HCT116 (cell line): ENCODE measurements around the gene FEM1B. TPM values are rescaled to one million over a fixed set of nuclear protein-coding genes. Genes with fewer than 3 reads are reported as not detected.

Experiments used
- ATAC-seq: fragments of 200-7000 bp; cut with Tn5 transposase; 2 replicates; pipeline ENCODE4 v1.9.1; 2020; ENCODE audit warnings: mild to moderate bottlenecking, moderate library complexity
- BruUV-seq: library from RNA; stranded (reverse); fragments of 400-500 nt; replicated peaks from 2 replicates; lab custom pipeline; 2021; lab: Mats Ljungman, UMichigan
- CTCF ChIA-PET: fragments of 300-600 bp; sonication (Branson Sonifier 250); formaldehyde crosslinking; loops from one replicate; lab custom pipeline; 2021; ENCODE audit warnings: antibody characterized with exemption; lab: Charles Lee
- POLR2A ChIA-PET: fragments of 300-600, 350-600 bp; sonication (Branson Sonifier 250); formaldehyde crosslinking; loops from one replicate; lab custom pipeline; 2021; ENCODE audit warnings: antibody characterized with exemption; lab: Charles Lee
- RAD21 ChIA-PET, 2 experiments: fragments of 300-600 bp; sonication (Branson Sonifier 250); formaldehyde crosslinking; loops; one replicate each; lab custom pipeline; 2023; ENCODE audit warnings: low total read pairs in 2 of 2; ENCODE audit not compliant: uncharacterized antibody in 2 of 2, unreplicated experiment in 2 of 2, low non-redundant PET in 1 of 2; lab: Charles Lee
- DNase-seq: peaks from one replicate; pipeline ENCODE4 v3.0.0-alpha.2; 2010; ENCODE audit warnings: low read depth, low spot score
- H2AFZ ChIP-seq: fragments of 200-600 bp; shearing (Covaris generic), sonication (generic); 2 replicates; pipeline ENCODE4 v1.6.1; 2017; ENCODE audit warnings: low read depth, mixed run types, mixed read lengths, antibody characterized with exemption, low read length; ENCODE audit not compliant: poor library complexity, severe bottlenecking
- H3K27ac ChIP-seq: 2 replicates; pipeline ENCODE4 v1.5.1; 2012; ENCODE audit warnings: low read depth, low read length
- H3K27me3 ChIP-seq: fragments of 200-600 bp; sonication (generic); 2 replicates; pipeline ENCODE4 v1.6.1; 2016; ENCODE audit warnings: mixed run types, low read length, mixed read lengths; ENCODE audit not compliant: insufficient read depth
- H3K36me3 ChIP-seq, 2 experiments: fragments of 200-500 bp in 1 of 2; fragments of 200-600 bp in 1 of 2; sonication (Bioruptor generic) in 1 of 2; sonication (generic) in 1 of 2; 2 replicates each; pipeline versions ENCODE4 v1.5.1 to v1.6.1; 2014 to 2016; ENCODE audit warnings: low read length in 2 of 2, inconsistent platforms in 1 of 2, mixed read lengths in 1 of 2, mixed run types in 1 of 2; ENCODE audit not compliant: insufficient read depth in 2 of 2, control insufficient read depth in 1 of 2
- H3K4me1 ChIP-seq, 2 experiments: fragments of 200-600 bp in 1 of 2; sonication (generic) in 1 of 2; 2 replicates each; pipeline versions ENCODE4 v1.5.1 to v1.6.1; 2012 to 2017; ENCODE audit warnings: low read length in 2 of 2, inconsistent platforms in 1 of 2, mild to moderate bottlenecking in 1 of 2, mixed read lengths in 1 of 2, mixed run types in 1 of 2, moderate library complexity in 1 of 2; ENCODE audit not compliant: insufficient read depth in 2 of 2, control insufficient read depth in 1 of 2
- H3K4me2 ChIP-seq: fragments of 200-600 bp; sonication (generic); 2 replicates; pipeline ENCODE4 v1.6.1; 2017; ENCODE audit warnings: mixed run types, low read length, mixed read lengths
- H3K4me3 ChIP-seq, 2 experiments: fragments of 200-600 bp in 1 of 2; sonication (generic) in 1 of 2; replicated peaks in 1 of 2; 2 replicates each; pipeline ENCODE4 v1.5.1; 2011 to 2016; ENCODE audit warnings: low read length in 2 of 2, control low read depth in 1 of 2, low read depth in 1 of 2, mild to moderate bottlenecking in 1 of 2, mixed read lengths in 1 of 2, mixed run types in 1 of 2
- H3K79me2 ChIP-seq: fragments of 200-600 bp; sonication (generic); 2 replicates; pipeline ENCODE4 v1.6.1; 2017; ENCODE audit warnings: mild to moderate bottlenecking, mixed run types, low read length, moderate library complexity, mixed read lengths; ENCODE audit not compliant: insufficient read depth
- H3K9ac ChIP-seq: fragments of 200-600 bp; sonication (generic); 2 replicates; pipeline ENCODE4 v1.6.1; 2016; ENCODE audit warnings: low read length, mixed read lengths
- H3K9me2 ChIP-seq: fragments of 200-600 bp; sonication (generic), shearing (Covaris generic); 2 replicates; pipeline ENCODE4 v1.6.1; 2017; ENCODE audit warnings: mixed run types, mild to moderate bottlenecking, moderate library complexity; ENCODE audit not compliant: insufficient read depth
- H3K9me3 ChIP-seq, 2 experiments: fragments of 200-500 bp in 1 of 2; fragments of 200-600 bp in 1 of 2; sonication (Bioruptor generic) in 1 of 2; sonication (generic) in 1 of 2; 2 replicates each; pipeline ENCODE4 v1.6.1; 2014 to 2017; ENCODE audit warnings: low read length in 2 of 2, mixed read lengths in 2 of 2, inconsistent platforms in 1 of 2, low read depth in 1 of 2, mild to moderate bottlenecking in 1 of 2, mixed run types in 1 of 2, moderate library complexity in 1 of 2; ENCODE audit not compliant: control insufficient read depth in 1 of 2, insufficient read depth in 1 of 2
- H4K20me1 ChIP-seq: fragments of 200-600 bp; sonication (generic), shearing (Covaris generic); 2 replicates; pipeline ENCODE4 v1.6.1; 2017; ENCODE audit warnings: mixed run types, mild to moderate bottlenecking, moderate library complexity; ENCODE audit not compliant: insufficient read depth
- EGR1 ChIP-seq: IDR thresholded peaks from 2 replicates; pipeline ENCODE4 v1.6.1; 2012; ENCODE audit warnings: low read depth
- FOSL1 ChIP-seq: IDR thresholded peaks from 2 replicates; pipeline ENCODE4 v1.6.1; 2012; ENCODE audit warnings: low read depth
- SP1 ChIP-seq: IDR thresholded peaks from 2 replicates; pipeline ENCODE4 v1.6.1; 2012; ENCODE audit warnings: low read depth
- intact Hi-C: fragments of 100-400 bp; cut with micrococcal nuclease; formaldehyde crosslinking; loops from 2 replicates; pipeline ENCODE4 v1.10.0; 2022
- total RNA-seq: library from RNA; stranded (reverse); gene quantifications from one replicate; pipeline ENCODE4 v1.2.1, GENCODE V29; 2021; ENCODE audit not compliant: unreplicated experiment
- TF ChIP-seq, protein P1 (sequence below): IDR thresholded peaks from 2 replicates; pipeline ENCODE4 v1.6.1; 2012
- TF ChIP-seq, protein P2 (sequence below): IDR thresholded peaks from 2 replicates; pipeline ENCODE4 v1.6.1; 2011; ENCODE audit warnings: mild to moderate bottlenecking, low read length, moderate library complexity; ENCODE audit not compliant: insufficient replicate concordance; ENCODE audit errors: extremely low read depth

Gene FEM1B
- total RNA-seq, 1 experiment from 2014 or later, result 39.7 TPM

DNA sequence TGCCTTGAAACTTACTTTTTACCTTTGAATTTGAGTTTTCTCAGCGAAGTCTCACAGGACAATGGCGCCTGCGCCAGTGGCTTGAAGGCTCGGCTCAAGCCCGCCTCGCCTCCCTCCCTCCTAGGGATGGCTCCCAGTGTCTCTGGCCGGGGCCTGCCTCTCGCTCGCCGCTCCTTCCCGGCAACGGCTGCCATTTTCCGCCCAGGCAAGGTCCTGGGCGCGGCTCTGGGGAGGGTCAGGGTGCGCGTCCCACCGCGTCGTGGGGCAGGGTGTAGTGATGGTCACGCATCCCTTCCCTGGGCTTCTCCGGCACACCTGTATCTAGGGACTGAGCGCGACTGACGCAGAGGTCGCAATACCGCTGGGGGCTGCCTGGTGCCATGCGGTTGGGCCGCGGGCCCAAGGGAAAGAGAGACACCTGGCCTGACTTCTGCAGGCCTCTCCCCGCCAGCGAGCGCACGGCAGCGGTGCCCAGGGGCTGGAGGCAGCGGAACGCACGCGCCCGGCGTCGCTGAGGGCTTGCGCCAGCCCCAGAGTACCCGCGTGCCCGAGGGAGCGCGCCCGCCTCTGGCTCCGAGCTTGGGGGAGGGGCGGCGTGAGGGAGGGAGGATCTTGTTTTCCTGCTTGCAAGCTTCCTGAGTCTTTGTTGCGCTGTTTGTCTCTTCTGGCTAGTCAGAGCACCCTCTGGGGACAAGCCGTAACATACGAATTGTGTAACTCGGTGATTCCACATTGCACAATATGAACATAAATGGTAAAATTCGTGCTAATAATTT lies 20.7 kb upstream of the FEM1B start:
- no peak overlapping the region for H3K9ac ChIP-seq
- no peak overlapping the region for H2AFZ ChIP-seq
- no peak for DNase-seq
- no peaks in the 10 kb centered on the region for H3K36me3 ChIP-seq
- ChIA-PET POLR2A (no interaction called here), CTCF (no interaction called here), RAD21 (no interaction called here)
- TF ChIP-seq SP1, result no peak
- no peak for TF ChIP-seq EGR1
- no peaks in the 10 kb centered on the region for H4K20me1 ChIP-seq
- no peak overlapping the region for H3K4me2 ChIP-seq
- H3K79me2 ChIP-seq, result no peaks in the 10 kb centered on the region
- BruUV-seq, result no TSS peak
- no peak for ATAC-seq
- H3K9me3 ChIP-seq, result no peaks in the 10 kb centered on the region
- H3K9me2 ChIP-seq, result no peaks in the 10 kb centered on the region
- no peak overlapping the region for H3K4me3 ChIP-seq
- intact Hi-C loops, result no loop called here
- no peaks in the 10 kb centered on the region for H3K4me1 ChIP-seq
- H3K27me3 ChIP-seq, result no peaks in the 10 kb centered on the region
- no peak overlapping the region for H3K27ac ChIP-seq

DNA sequence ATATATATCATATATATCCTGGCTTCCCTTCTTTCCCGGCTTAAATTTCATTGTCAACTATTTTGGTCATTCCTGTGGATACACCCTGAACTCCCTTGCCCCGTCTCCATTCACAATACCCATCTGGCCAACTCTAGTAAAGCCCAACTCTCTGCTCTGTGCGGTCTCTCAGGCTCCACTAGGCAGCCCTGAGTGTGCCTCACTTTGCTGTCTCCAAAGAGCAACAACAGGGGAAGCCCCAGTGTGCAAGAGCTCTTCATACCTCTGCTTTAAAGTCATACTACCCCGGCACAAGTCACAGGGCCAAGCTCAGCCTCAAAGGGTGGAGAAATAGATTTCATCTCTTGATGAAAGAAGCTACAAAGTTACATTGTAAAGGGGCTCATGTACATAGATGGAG lies 18.9 kb upstream of the FEM1B start:
- intact Hi-C loops, result no loop called here
- Histone ChIP-seq H3K9me3 (no peaks in the 10 kb centered on the region), H3K4me2 (no peak overlapping the region), H2AFZ (no peak overlapping the region), H3K9me2 (no peaks in the 10 kb centered on the region), H3K79me2 (no peaks in the 10 kb centered on the region), H3K9ac (no peak overlapping the region), H3K4me1 (no peaks in the 10 kb centered on the region), H3K27me3 (no peaks in the 10 kb centered on the region), H3K4me3 (no peak overlapping the region), H3K27ac (no peak overlapping the region), H3K36me3 (no peaks in the 10 kb centered on the region), H4K20me1 (no peaks in the 10 kb centered on the region)
- CTCF ChIA-PET, result no interaction called here
- BruUV-seq, result no TSS peak
- POLR2A ChIA-PET, result interaction anchor here (1.2 kb wide), 1 partner anchor 19 kb away, joined by 3 read pairs; no protein-coding TSS in a partner anchor
- no peak for ATAC-seq
- DNase-seq, result no peak
- TF ChIP-seq FOSL1 (no peak), SP1 (no peak)
- TF ChIP-seq, protein P1, sequence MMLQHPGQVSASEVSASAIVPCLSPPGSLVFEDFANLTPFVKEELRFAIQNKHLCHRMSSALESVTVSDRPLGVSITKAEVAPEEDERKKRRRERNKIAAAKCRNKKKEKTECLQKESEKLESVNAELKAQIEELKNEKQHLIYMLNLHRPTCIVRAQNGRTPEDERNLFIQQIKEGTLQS, result no peak
- TF ChIP-seq, protein P2, sequence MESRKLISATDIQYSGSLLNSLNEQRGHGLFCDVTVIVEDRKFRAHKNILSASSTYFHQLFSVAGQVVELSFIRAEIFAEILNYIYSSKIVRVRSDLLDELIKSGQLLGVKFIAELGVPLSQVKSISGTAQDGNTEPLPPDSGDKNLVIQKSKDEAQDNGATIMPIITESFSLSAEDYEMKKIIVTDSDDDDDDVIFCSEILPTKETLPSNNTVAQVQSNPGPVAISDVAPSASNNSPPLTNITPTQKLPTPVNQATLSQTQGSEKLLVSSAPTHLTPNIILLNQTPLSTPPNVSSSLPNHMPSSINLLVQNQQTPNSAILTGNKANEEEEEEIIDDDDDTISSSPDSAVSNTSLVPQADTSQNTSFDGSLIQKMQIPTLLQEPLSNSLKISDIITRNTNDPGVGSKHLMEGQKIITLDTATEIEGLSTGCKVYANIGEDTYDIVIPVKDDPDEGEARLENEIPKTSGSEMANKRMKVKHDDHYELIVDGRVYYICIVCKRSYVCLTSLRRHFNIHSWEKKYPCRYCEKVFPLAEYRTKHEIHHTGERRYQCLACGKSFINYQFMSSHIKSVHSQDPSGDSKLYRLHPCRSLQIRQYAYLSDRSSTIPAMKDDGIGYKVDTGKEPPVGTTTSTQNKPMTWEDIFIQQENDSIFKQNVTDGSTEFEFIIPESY, result no peak
- RAD21 ChIA-PET, result no interaction called here
